ENCODE data around the gene DNLZ. TPM values are rescaled to one million over a fixed set of nuclear protein-coding genes. Genes with fewer than 3 reads are reported as not detected.
"Not testable (repeated sequence)": the region's sequence is repeated elsewhere in the genome, so short reads cannot be mapped to it uniquely, and the experiment has no call there.

DNLZ gene
- total RNA-seq, 4 donors from 2014 or later = 6.8 to 29.4 (median 27.3) TPM

- Histone ChIP-seq H3K4me3 (no peak overlapping the region), H3K36me3 (no peaks in the 10 kb centered on the region), H3K9me3 (no peaks in the 10 kb centered on the region), H3K27me3 (no peaks in the 10 kb centered on the region), H3K4me1 (peaks cover 0 to 8% of the 10 kb centered on the region in 2 donors), H3K27ac (no peak overlapping the region)
- intact Hi-C loops (cut with DNase I; ENCODE audit: low total_unique reads) = no loop called here
- DNase-seq = no peak
- TF ChIP-seq CTCF (IDR thresholded peaks at IDR 0.05) (no peak), POLR2A (IDR thresholded peaks at IDR 0.05) (no peak)
These were observed 44.4 kb upstream of the DNLZ start for GRCh38 chr9:136407911-136408310.

DNA sequence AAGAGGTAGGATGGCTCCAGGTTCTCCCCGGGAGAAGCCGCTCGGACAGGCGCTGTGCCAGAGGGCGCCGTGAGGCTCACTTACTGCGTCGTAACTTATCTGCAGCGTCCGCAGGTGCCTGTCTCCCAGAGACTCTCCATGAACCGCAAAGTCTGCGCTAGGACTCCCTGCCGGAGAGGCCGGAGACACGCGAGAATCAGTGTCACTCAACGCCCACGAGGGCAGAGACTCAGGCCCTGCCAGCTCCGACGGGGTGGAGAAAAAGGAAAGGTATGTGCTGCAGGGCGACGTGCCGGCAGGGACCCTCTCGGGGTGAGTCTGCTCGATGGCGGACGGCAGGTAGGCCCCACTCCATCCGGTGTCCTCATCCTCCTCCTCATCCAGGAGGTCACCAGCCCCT lies 43.5 kb upstream of the DNLZ start:
- H3K4me1 ChIP-seq; H3K4me3 ChIP-seq; intact Hi-C loops (cut with DNase I; ENCODE audit: low total_unique reads); DNase-seq; H3K27me3 ChIP-seq; H3K27ac ChIP-seq; H3K9me3 ChIP-seq; H3K36me3 ChIP-seq: not testable (repeated sequence)

GRCh38 chr9:136405904-136406303 lies 42.4 kb upstream of the DNLZ start:
- H3K27me3 ChIP-seq; H3K4me1 ChIP-seq; H3K36me3 ChIP-seq; H3K27ac ChIP-seq; DNase-seq; intact Hi-C loops (cut with DNase I; ENCODE audit: low total_unique reads); H3K9me3 ChIP-seq; H3K4me3 ChIP-seq: not testable (repeated sequence)

GRCh38 chr9:136405481-136405880 lies 41.9 kb upstream of the DNLZ start:
- Histone ChIP-seq H3K27me3 (no peaks in the 10 kb centered on the region), H3K4me3 (no peak overlapping the region), H3K9me3 (no peaks in the 10 kb centered on the region), H3K4me1 (peaks cover 0 to 8% of the 10 kb centered on the region in 2 donors), H3K36me3 (no peaks in the 10 kb centered on the region), H3K27ac (no peak overlapping the region)
- intact Hi-C loops (cut with DNase I; ENCODE audit: low total_unique reads) = no loop called here
- DNase-seq = no peak
- no peak for TF ChIP-seq POLR2A (IDR thresholded peaks at IDR 0.05)
- no peak for TF ChIP-seq CTCF (IDR thresholded peaks at IDR 0.05)

GRCh38 chr9:136404801-136405136 lies 41.2 kb upstream of the DNLZ start:
- Histone ChIP-seq H3K27me3 (no peaks in the 10 kb centered on the region), H3K27ac (no peak overlapping the region), H3K4me1 (peaks cover 0 to 5% of the 10 kb centered on the region in 2 donors), H3K9me3 (no peaks in the 10 kb centered on the region), H3K4me3 (no peak overlapping the region), H3K36me3 (no peaks in the 10 kb centered on the region)
- no peak for DNase-seq
- TF ChIP-seq POLR2A (IDR thresholded peaks at IDR 0.05) (no peak), CTCF (IDR thresholded peaks at IDR 0.05) (no peak)
- intact Hi-C loops (cut with DNase I; ENCODE audit: low total_unique reads) = no loop called here

GRCh38 chr9:136403915-136404800 lies 40.6 kb upstream of the DNLZ start:
- H3K9me3 ChIP-seq = no peaks in the 10 kb centered on the region
- H3K4me1 ChIP-seq = peaks cover 3 to 4% of the 10 kb centered on the region in 2 donors
- DNase-seq = no peak
- H3K36me3 ChIP-seq = no peaks in the 10 kb centered on the region
- H3K27me3 ChIP-seq = no peaks in the 10 kb centered on the region
- H3K27ac ChIP-seq = no peak overlapping the region
- no peak for TF ChIP-seq CTCF (IDR thresholded peaks at IDR 0.05)
- TF ChIP-seq POLR2A (IDR thresholded peaks at IDR 0.05) = no peak
- intact Hi-C loops (cut with DNase I; ENCODE audit: low total_unique reads) = no loop called here
- H3K4me3 ChIP-seq = no peak overlapping the region
